GM12874 (cell line): ENCODE measurements around the gene MYF6.

Experiments
- CTCF ChIP-seq: IDR thresholded peaks from 2 replicates; pipeline ENCODE4 v1.5.1; 2011; ENCODE audit warnings: low read depth, mild to moderate bottlenecking, control low read depth, low read length, moderate library complexity; ENCODE audit not compliant: insufficient read depth

MYF6 gene

GRCh38 chr12:80698256-80698655, 9.2 kb upstream of the MYF6 start:
- TF ChIP-seq CTCF: no peak

GRCh38 chr12:80698847-80699542, 8.4 kb upstream of the MYF6 start:
- TF ChIP-seq CTCF: no peak

- TF ChIP-seq CTCF: no peak
These were observed 7.1 kb upstream of the MYF6 start for GRCh38 chr12:80700327-80700726.

GRCh38 chr12:80701388-80701787, 6.0 kb upstream of the MYF6 start:
- TF ChIP-seq CTCF: no peak

GRCh38 chr12:80702889-80703805, 4.3 kb upstream of the MYF6 start:
- TF ChIP-seq CTCF: no peak

- no peak for TF ChIP-seq CTCF
These were observed 3.0 kb upstream of the MYF6 start for GRCh38 chr12:80704420-80704819.

GRCh38 chr12:80707830-80708258, 410 bp downstream of the MYF6 start:
- no peak for TF ChIP-seq CTCF
